HepG2 (cell line): ENCODE results near the gene NOXO1. TPM values are rescaled to one million over a fixed set of nuclear protein-coding genes. Genes with fewer than 3 reads are reported as not detected.

Experiments
- ATF5 ChIP-seq: sonication (generic); formaldehyde crosslinking; IDR thresholded peaks from 2 replicates; pipeline ENCODE4 v1.4.0; 2020; ENCODE audit warnings: mild to moderate bottlenecking, low read depth, missing genetic modification reagents
- BCL3 ChIP-seq: sonication (generic); formaldehyde crosslinking; IDR thresholded peaks from 2 replicates; pipeline ENCODE4 v1.5.1; 2020; ENCODE audit warnings: mild to moderate bottlenecking, missing genetic modification reagents, moderate library complexity
- GATAD2A ChIP-seq: IDR thresholded peaks from 2 replicates; pipeline ENCODE4 v1.6.1; 2016
- HINFP ChIP-seq: sonication (generic); formaldehyde crosslinking; IDR thresholded peaks from 2 replicates; pipeline ENCODE4 v1.4.0; 2020; ENCODE audit warnings: low read depth, mild to moderate bottlenecking, missing genetic modification reagents
- HMG20A ChIP-seq: IDR thresholded peaks from 2 replicates; pipeline ENCODE4 v1.6.1; 2016; ENCODE audit warnings: borderline replicate concordance
- KLF11 ChIP-seq: IDR thresholded peaks from 2 replicates; pipeline ENCODE4 v1.6.1; 2016; ENCODE audit warnings: missing compliant biosample characterization
- MAF1 ChIP-seq: sonication (generic); formaldehyde crosslinking; IDR thresholded peaks from 2 replicates; pipeline ENCODE4 v1.5.0; 2020; ENCODE audit warnings: missing genetic modification reagents, borderline replicate concordance
- MYPOP ChIP-seq: sonication (generic); formaldehyde crosslinking; IDR thresholded peaks from 2 replicates; pipeline ENCODE4 v1.8.1; 2023; ENCODE audit warnings: mild to moderate bottlenecking, moderate library complexity, missing genetic modification reagents
- NFE2 ChIP-seq: sonication (generic); formaldehyde crosslinking; IDR thresholded peaks from 2 replicates; pipeline ENCODE4 v1.4.0; 2020; ENCODE audit warnings: missing genetic modification reagents
- NR2F1 ChIP-seq, 2 experiments: fragments of 450-650 bp in 1 of 2; formaldehyde crosslinking in 1 of 2; IDR thresholded peaks; 2 replicates each; pipeline versions ENCODE4 v1.5.0 to v1.6.1; 2016 to 2020; ENCODE audit warnings: mild to moderate bottlenecking in 1 of 2, missing compliant biosample characterization in 1 of 2, missing genetic modification reagents in 1 of 2, moderate library complexity in 1 of 2
- SNAPC5 ChIP-seq: sonication (generic); formaldehyde crosslinking; IDR thresholded peaks from 2 replicates; pipeline ENCODE4 v1.8.1; 2023; ENCODE audit warnings: mild to moderate bottlenecking, missing genetic modification reagents, borderline replicate concordance
- SP4 ChIP-seq: sonication (generic); formaldehyde crosslinking; IDR thresholded peaks from 2 replicates; pipeline ENCODE4 v1.8.1; 2023; ENCODE audit warnings: mild to moderate bottlenecking, missing genetic modification reagents
- TEAD3 ChIP-seq: optimal IDR thresholded peaks from 2 replicates; pipeline ENCODE3; 2016; ENCODE audit warnings: borderline replicate concordance
- ZBTB3 ChIP-seq: sonication (generic); formaldehyde crosslinking; IDR thresholded peaks from 2 replicates; pipeline ENCODE4 v1.4.0; 2020; ENCODE audit warnings: low read depth, mild to moderate bottlenecking, moderate library complexity, missing genetic modification reagents, borderline replicate concordance
- ZBTB44 ChIP-seq: sonication (generic); formaldehyde crosslinking; IDR thresholded peaks from 2 replicates; pipeline ENCODE4 v1.4.0; 2020; ENCODE audit warnings: missing genetic modification reagents
- ZNF10 ChIP-seq: sonication (generic); formaldehyde crosslinking; IDR thresholded peaks from 2 replicates; pipeline ENCODE4 v1.4.0; 2020; ENCODE audit warnings: mild to moderate bottlenecking, low read depth, missing genetic modification reagents, borderline replicate concordance
- ZNF101 ChIP-seq: sonication (generic); formaldehyde crosslinking; IDR thresholded peaks from 2 replicates; pipeline ENCODE4 v1.4.0; 2020; ENCODE audit warnings: mild to moderate bottlenecking, low read depth, missing genetic modification reagents, borderline replicate concordance
- ZNF124 ChIP-seq: sonication (generic); formaldehyde crosslinking; IDR thresholded peaks from 2 replicates; pipeline ENCODE4 v1.4.0; 2020; ENCODE audit warnings: missing genetic modification reagents
- ZNF256 ChIP-seq: sonication (generic); formaldehyde crosslinking; conservative IDR thresholded peaks from 2 replicates; pipeline ENCODE4 v1.4.0; 2020; ENCODE audit warnings: missing genetic modification reagents
- ZNF317 ChIP-seq: sonication (generic); formaldehyde crosslinking; IDR thresholded peaks from 2 replicates; pipeline ENCODE4 v1.5.0; 2020; ENCODE audit warnings: mild to moderate bottlenecking, missing genetic modification reagents
- ZNF549 ChIP-seq: sonication (generic); formaldehyde crosslinking; IDR thresholded peaks from 2 replicates; pipeline ENCODE4 v1.5.0; 2020; ENCODE audit warnings: missing genetic modification reagents
- ZNF670 ChIP-seq: sonication (generic); formaldehyde crosslinking; IDR thresholded peaks from 2 replicates; pipeline ENCODE4 v1.8.0; 2022; ENCODE audit warnings: mild to moderate bottlenecking, missing genetic modification reagents, borderline replicate concordance
- ZNF775 ChIP-seq: sonication (generic); formaldehyde crosslinking; IDR thresholded peaks from 2 replicates; pipeline ENCODE4 v1.4.0; 2020; ENCODE audit warnings: missing genetic modification reagents, mild to moderate bottlenecking, moderate library complexity, borderline replicate concordance
- ZNF878 ChIP-seq: sonication (generic); formaldehyde crosslinking; IDR thresholded peaks from 2 replicates; pipeline ENCODE4 v1.8.1; 2023; ENCODE audit warnings: mild to moderate bottlenecking, missing genetic modification reagents, moderate library complexity
- polyA plus RNA-seq, 8 experiments: library from polyadenylated mRNA; depleted of rRNA in 3 of 8; stranded (reverse) in 7 of 8; unstranded in 1 of 8; fragments of >200 nt; fragmentation: Illumina TruSeq in 4 of 8; extraction: Trizol in 4 of 8; gene quantifications; 2 replicates each; pipeline versions ENCODE4 v1.2.1 to v1.2.3, GENCODE V29; 2011 to 2016; ENCODE audit warnings: low read depth in 4 of 8, missing spikeins in 1 of 8, mixed read lengths in 1 of 8; ENCODE audit not compliant: insufficient read depth in 1 of 8
- total RNA-seq, 5 experiments: library from RNA; depleted of rRNA; stranded (reverse); fragments of >200 nt; fragmentation: Illumina TruSeq; extraction: Trizol; gene quantifications; 2 replicates each; pipeline ENCODE4 v1.2.3, GENCODE V29; 2016; ENCODE audit warnings: low read depth in 1 of 5

NOXO1 gene
- total and polyA plus RNA-seq, 2 of the 13 experiments (the other 11 are each of a cell fraction or from before 2014, with no cell fraction given) = 0.69 to 1.4 TPM

GRCh38 chr16:1929578-1930337, 51.5 kb downstream of the NOXO1 start (continued):
- no peak for TF ChIP-seq SNAPC5 (CRISPR knock-in tag)
- TF ChIP-seq ATF5 (CRISPR knock-in tag) = peak; percentile 90; the same call in 1 of the 2 replicates
- no peak for TF ChIP-seq ZNF317 (CRISPR knock-in tag)
- peak; percentile 78; the same call in 1 of the 2 replicates for TF ChIP-seq SP4
- no peak; the same call in 1 of the 2 replicates for TF ChIP-seq MYPOP (CRISPR knock-in tag)
- peak; percentile 83 for TF ChIP-seq ZNF256 (CRISPR knock-in tag)
- TF ChIP-seq GATAD2A (CRISPR knock-in tag) = peak; percentile 9; the same call in 1 of the 2 replicates
- no peak for TF ChIP-seq TEAD3 (CRISPR knock-in tag)
- TF ChIP-seq MAF1 = no peak
- TF ChIP-seq KLF11 = no peak
- TF ChIP-seq HMG20A (CRISPR knock-in tag) = no peak
- TF ChIP-seq ZBTB44 (CRISPR knock-in tag) = peak; percentile 89
- peak; percentile 89; the same call in 1 of the 2 replicates for TF ChIP-seq BCL3
- TF ChIP-seq ZNF101 (CRISPR knock-in tag) = no peak
- TF ChIP-seq ZNF775 = no peak
- TF ChIP-seq ZNF549 = 0 out of 2 replicates have a peak, but pooled peaks have one; percentile 26
- no peak; the same call in 1 of the 2 replicates for TF ChIP-seq ZNF670 (CRISPR knock-in tag)
- TF ChIP-seq NR2F1 (CRISPR knock-in tag; IDR thresholded peaks at IDR 0.05) = no peak
- no peak for TF ChIP-seq ZNF10 (CRISPR knock-in tag)
- TF ChIP-seq NFE2 (CRISPR knock-in tag) = no peak
- TF ChIP-seq ZBTB3 (CRISPR knock-in tag) = peak; percentile 70; the same call in 1 of the 2 replicates
- no peak for TF ChIP-seq ZNF124 (CRISPR knock-in tag)
- peak; percentile 97 for TF ChIP-seq HINFP (CRISPR knock-in tag)
- no peak for TF ChIP-seq ZNF878 (CRISPR knock-in tag)
